ENCODE results near the gene SLX9.
"Not testable (repeated sequence)": the region's sequence is repeated elsewhere in the genome, so short reads cannot be mapped to it uniquely, and the experiment has no call there.

Gene SLX9

DNA sequence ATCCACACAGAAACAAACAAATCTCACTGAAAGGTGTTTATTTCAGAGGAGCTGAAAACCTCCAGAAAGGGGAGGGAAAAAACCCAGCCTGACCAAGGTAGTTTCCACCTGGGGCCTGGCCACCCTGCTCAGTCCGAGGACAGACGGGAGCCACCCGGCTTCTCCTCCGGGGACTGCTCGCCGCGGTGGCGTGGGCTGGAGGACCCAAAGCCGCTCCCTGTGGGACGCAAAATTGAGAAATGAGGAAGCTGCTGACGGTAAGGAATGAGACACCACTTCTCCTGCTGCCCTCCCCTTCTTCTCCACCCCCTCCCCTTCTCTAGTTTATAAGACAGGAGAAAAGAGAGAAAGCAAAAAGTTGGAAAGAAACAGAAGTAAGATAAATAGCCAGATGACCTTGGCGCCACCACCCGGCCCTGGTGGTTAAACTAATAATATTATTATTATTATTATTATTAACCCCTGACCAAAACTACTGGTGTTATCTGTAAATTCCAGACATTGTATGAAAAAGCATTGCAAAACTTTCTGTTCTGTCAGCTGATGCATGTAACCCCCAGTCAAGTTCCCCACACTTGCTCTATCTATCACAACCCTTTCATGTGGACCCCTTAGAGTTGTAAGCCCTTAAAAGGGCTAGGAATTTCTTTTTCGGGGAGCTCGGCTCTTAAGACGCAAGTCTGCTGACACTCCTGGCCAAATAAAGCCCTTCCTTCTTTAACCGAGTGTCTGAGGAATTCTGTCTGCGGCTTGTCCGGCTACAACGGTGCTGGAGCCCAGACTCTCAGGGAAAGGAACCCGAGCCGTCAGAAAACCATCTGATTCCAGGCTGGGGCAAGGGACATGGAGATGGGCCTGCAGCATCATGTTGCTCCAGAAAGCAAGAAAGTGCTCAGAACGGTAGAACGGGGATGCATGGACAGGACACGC lies 31.6 kb upstream of the SLX9 start:
- DNase-seq (ENCODE audit: low spot score in 2 of 2) (no peak), ATAC-seq (no peak)
- H3K4me1 Mint-ChIP-seq, result peaks cover 64% of the 10 kb centered on the region
- H3K36me3 Mint-ChIP-seq, result peaks cover 95% of the 10 kb centered on the region
- no peak overlapping the region for H3K4me3 Mint-ChIP-seq
- peak overlapping the region; percentile 94 for H3K27ac Mint-ChIP-seq
- no peaks in the 10 kb centered on the region for H3K9me3 Mint-ChIP-seq

DNA sequence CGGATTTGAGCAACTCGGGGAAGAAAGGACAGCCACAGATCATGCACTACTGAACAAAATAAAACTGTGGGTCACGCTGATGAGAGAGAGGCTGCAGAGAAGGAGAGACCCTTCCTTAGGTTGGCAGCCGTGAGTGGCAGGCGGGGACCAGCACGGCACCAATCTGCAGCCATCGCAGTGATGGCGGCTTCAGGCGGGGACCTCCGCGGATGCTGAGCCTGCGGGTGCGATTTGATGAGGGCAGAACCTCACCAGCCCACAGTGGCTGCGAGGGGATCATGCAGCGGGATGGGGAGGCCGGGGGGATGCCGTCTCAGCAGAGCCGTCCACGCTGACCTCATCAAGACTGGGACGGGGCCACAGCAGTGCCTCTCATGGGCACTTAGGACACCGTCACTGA lies 30.9 kb upstream of the SLX9 start:
- H3K4me3 Mint-ChIP-seq, result no peak overlapping the region
- H3K27ac Mint-ChIP-seq, result peak overlapping the region; percentile 94
- H3K4me1 Mint-ChIP-seq, result peaks cover 68% of the 10 kb centered on the region

DNA sequence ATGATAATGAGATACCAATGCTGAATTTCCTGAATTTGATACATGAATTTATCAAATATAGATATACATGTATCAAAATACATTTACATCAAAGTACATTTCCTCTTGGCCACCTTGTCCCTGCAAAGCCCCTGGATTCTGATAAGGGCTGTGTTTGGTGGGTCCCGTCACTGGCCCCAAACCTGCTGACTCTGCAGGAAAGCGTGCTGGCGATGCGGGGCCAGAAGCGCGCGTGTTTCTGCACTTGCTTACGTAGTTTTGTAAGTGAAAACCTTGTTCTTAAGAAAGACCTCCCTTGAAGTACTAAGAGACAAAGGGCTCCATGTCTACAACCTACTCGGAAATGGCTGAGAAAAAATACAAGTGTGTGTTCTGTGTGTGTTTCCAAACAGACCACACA lies 30.1 kb upstream of the SLX9 start:
- Mint-ChIP-seq H3K27ac (peak overlapping the region; percentile 94), H3K4me3 (no peak overlapping the region), H3K9me3 (no peaks in the 10 kb centered on the region), H3K36me3 (peaks cover 95% of the 10 kb centered on the region), H3K4me1 (peaks cover 68% of the 10 kb centered on the region)
- ATAC-seq (no peak), DNase-seq (ENCODE audit: low spot score in 2 of 2) (no peak)

More for the DNA sequence above, 30.9 kb upstream of the SLX9 start:
- Mint-ChIP-seq H3K9me3 (no peaks in the 10 kb centered on the region), H3K36me3 (peaks cover 95% of the 10 kb centered on the region)
- no peak for ATAC-seq
- no peak for DNase-seq (ENCODE audit: low spot score in 2 of 2)

- no peak for ATAC-seq
- Mint-ChIP-seq H3K4me3 (peak overlapping the region; percentile 98), H3K9me3 (no peaks in the 10 kb centered on the region), H3K36me3 (peaks cover 93% of the 10 kb centered on the region), H3K27ac (peak overlapping the region; percentile 94), H3K4me1 (peaks cover 74% of the 10 kb centered on the region)
- no peak for DNase-seq (ENCODE audit: low spot score in 2 of 2)
Measured at GRCh38 chr21:44910229-44911067, 29.4 kb upstream of the SLX9 start.

GRCh38 chr21:44911068-44911383 lies 28.8 kb upstream of the SLX9 start:
- H3K27ac Mint-ChIP-seq, result peak overlapping the region; percentile 94
- H3K4me1 Mint-ChIP-seq, result peaks cover 80% of the 10 kb centered on the region
- peaks cover 93% of the 10 kb centered on the region for H3K36me3 Mint-ChIP-seq
- DNase-seq (ENCODE audit: low spot score in 2 of 2) (no peak), ATAC-seq (no peak)
- H3K4me3 Mint-ChIP-seq, result peak overlapping the region; percentile 98
- H3K9me3 Mint-ChIP-seq, result no peaks in the 10 kb centered on the region

DNA sequence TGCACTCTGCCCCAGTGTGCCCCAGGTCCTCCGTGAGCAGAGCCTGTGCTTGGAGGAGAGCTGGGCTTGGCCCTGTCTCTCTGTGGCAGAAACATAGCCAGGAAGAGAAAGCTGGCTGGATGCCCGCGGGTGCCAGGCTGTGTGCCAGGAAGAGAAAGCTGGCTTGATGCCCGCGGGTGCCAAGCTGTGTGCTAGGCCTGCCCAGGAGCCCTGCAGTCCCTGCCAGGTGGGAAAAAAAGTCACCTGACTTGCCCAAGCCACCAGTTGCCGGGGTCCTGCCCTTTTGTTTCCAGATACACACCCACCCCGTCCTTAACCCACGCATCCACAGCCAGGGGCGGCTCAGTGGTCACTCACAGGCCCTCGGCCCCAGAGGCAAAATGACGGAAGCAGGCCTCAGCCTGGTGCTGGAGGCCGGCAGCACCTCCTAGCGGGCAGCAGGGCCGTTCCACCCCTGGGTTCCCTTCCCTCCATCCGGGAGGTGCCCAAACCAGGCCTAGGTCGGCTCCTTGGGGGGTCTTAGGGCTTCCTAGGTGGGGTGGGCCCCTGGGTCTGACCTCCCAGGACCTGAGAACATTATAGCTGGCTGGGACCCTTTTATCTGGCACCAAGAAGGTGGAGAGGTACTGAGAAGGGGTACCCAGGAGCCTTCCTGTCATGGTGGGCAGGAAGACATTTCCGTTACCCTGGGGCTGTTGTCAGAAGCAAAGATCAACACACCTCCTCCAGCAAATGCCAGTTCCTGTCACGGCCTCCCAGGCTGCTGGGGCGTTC lies 28.3 kb upstream of the SLX9 start:
- Mint-ChIP-seq H3K36me3 (peaks cover 93% of the 10 kb centered on the region), H3K27ac (peak overlapping the region; percentile 94), H3K4me3 (peak overlapping the region; percentile 98), H3K4me1 (peaks cover 80% of the 10 kb centered on the region), H3K9me3 (no peaks in the 10 kb centered on the region)
- DNase-seq (ENCODE audit: low spot score in 2 of 2) (peak in 1 of 2 donors; percentile 76), ATAC-seq (peak; percentile 71)

DNA sequence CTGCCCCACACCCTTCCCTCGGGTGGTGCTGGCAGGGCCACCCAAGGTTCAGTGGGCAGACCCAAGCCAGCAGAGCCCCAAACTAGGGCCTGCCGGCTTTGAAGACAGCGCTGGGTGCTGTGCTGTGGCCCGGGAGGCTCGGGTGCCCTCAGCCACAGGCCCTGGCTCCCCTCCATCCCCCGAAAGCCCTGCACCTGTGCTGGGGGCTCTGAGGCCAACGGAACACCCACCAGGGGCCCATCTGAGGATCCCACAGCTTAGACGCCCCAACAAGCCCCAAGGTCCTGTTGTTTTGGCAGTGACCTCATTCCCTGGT lies 27.7 kb upstream of the SLX9 start:
- ATAC-seq (no peak), DNase-seq (ENCODE audit: low spot score in 2 of 2) (no peak)
- Mint-ChIP-seq H3K27ac (peak overlapping the region; percentile 94), H3K9me3 (no peaks in the 10 kb centered on the region), H3K4me3 (peak overlapping the region; percentile 98), H3K4me1 (peaks cover 83% of the 10 kb centered on the region), H3K36me3 (peaks cover 93% of the 10 kb centered on the region)

DNA sequence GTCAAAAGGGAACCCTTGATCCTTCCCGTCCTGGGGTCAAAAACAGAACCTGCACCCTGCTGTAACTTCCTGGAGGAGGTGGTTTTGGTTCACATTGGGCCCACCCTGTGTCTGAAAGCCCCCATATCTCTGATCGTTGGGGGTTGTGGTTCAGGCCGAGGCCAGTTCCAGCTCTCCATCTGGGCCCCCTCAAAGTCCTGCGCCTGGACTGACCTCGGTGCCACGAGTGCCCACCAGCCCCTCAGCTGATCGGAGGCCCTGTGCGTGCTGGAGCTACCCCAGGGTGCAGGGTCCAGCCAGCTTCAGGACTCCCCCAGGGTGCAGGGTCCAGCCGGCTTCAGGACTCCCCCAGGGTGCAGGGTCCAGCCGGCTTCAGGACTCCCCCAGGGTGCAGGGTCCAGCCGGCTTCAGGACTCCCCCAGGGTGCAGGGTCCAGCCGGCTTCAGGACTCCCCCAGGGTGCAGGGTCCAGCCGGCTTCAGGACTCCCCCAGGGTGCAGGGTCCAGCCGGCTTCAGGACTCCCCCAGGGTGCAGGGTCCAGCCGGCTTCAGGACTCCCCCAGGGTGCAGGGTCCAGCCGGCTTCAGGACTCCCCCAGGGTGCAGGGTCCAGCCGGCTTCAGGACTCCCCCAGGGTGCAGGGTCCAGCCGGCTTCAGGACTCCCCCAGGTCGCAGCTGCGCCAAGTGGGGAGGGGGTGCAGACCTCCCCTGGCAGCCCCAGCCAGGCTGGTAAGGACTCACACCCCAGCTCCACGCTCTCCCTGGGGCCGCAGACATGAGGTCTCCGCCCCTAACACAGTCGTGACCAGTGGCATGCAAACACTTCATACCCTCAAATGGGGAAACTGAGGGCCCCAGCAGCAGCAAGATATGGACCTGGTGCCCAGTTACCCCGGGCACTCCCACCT lies 27.1 kb upstream of the SLX9 start:
- Mint-ChIP-seq H3K4me1 (peaks cover 90% of the 10 kb centered on the region), H3K36me3 (peaks cover 93% of the 10 kb centered on the region), H3K4me3 (peak overlapping the region; percentile 98), H3K27ac (peak overlapping the region; percentile 94)
- not testable (repeated sequence) for DNase-seq (ENCODE audit: low spot score in 2 of 2); H3K9me3 Mint-ChIP-seq; ATAC-seq

DNA sequence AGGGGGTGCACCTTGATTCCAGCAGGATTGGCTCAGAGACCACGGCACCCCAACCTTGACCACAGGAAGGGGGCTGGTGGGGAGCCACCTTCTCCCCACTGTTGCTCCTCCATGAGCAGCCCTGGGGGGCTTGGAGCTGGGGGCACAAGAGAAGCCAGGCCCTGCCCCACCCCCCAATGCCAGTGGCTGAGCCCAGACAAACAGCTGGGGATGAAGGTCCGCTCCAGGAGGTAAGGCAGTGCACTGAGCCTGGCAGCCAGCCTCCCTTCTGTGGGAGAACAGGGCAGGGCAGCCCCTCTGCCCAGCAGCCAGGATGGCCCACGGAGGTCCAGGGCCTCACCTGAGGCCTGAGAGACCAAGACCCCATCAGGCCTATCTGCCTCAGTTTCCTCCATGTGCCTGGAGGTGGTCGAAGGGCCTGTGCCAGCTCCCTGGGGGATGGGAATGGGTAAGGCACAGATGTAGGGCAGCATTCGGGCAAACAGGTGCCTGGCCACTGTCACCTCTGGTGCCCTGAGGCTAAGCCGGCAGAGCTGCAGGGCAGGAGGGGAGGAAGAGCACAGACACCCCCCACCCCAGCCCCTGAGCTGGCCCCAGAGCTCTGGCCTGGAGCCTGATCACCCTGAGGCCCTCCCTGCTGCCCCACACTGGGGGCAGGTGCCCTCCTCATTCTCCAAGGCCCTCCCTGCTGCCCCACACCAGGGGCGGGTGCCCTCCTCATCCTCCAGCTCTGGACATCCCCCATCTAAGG lies 26.2 kb upstream of the SLX9 start:
- Mint-ChIP-seq H3K36me3 (peaks cover 93% of the 10 kb centered on the region), H3K4me3 (peak overlapping the region; percentile 98)
- no peak for ATAC-seq

GRCh38 chr21:44914176-44914874 lies 25.5 kb upstream of the SLX9 start:
- no peaks in the 10 kb centered on the region for H3K9me3 Mint-ChIP-seq
- H3K36me3 Mint-ChIP-seq, result peaks cover 93% of the 10 kb centered on the region
- peak overlapping the region; percentile 93 for H3K27ac Mint-ChIP-seq
- H3K4me3 Mint-ChIP-seq, result peak overlapping the region; percentile 98
- DNase-seq (ENCODE audit: low spot score in 2 of 2), result peak; percentile 57 to 83
- peaks cover 93% of the 10 kb centered on the region for H3K4me1 Mint-ChIP-seq
- ATAC-seq, result peak; percentile 84

More for the DNA sequence above, 26.2 kb upstream of the SLX9 start:
- DNase-seq (ENCODE audit: low spot score in 2 of 2), result no peak
- Mint-ChIP-seq H3K27ac (peak overlapping the region; percentile 93), H3K9me3 (no peaks in the 10 kb centered on the region), H3K4me1 (peaks cover 96% of the 10 kb centered on the region)

DNA sequence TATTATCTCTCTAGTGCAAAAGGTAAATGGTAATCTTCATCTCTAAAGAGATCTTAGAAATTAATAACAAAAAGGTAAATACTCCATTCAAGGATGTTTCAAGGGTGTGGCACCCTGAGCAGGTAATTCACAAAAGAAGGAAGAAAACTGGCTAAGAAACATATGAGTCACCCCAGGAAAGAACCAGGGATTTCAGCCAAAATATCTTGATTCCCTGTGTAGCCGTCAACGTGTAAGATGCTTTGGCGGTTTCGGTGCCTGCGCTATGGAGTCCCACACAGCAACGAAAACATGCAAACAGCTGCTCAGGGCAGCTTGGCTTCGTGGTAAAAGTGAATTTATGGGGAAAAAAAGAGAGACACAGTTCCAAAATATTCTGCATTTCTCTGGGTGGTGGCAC lies 22.9 kb upstream of the SLX9 start:
- Mint-ChIP-seq H3K4me1 (peaks cover 87% of the 10 kb centered on the region), H3K27ac (peak overlapping the region; percentile 96), H3K36me3 (peaks cover 90% of the 10 kb centered on the region), H3K9me3 (no peaks in the 10 kb centered on the region), H3K4me3 (peak overlapping the region; percentile 98)
- no peak for DNase-seq (ENCODE audit: low spot score in 2 of 2)
- no peak for ATAC-seq

DNA sequence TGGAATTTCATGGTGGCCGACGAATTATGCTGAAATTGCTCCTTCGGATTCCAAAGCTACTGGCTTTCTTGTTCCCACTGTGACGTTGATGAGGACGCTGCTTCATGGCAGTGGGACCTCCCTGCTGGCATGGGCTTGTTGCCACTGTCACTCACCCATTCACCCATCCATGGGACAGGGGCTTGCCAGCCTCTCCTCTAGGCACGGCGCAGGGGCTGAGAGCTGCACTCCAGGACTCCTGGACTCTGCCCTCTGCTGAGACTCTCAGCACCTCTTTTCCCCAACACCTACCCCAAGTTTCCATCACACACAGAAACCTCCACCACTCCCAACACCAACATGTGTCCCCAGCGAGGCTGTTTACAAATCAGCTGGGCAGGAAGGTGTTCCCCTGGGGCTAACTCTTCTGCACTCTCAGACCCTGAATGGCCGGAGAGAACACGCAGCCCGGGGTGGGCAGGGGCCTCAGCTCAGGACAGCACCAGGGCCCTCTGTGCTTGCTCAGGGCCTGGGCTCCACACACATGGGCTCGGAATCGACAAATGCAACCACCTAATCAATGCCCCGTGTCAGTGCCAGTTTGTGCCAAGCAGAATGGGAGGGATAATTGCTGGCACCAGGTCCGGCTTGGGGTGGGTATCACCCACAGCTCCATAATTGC lies 22.3 kb upstream of the SLX9 start:
- peak overlapping the region; percentile 96 for H3K27ac Mint-ChIP-seq
- peaks cover 82% of the 10 kb centered on the region for H3K4me1 Mint-ChIP-seq
- no peak for DNase-seq (ENCODE audit: low spot score in 2 of 2)
- peak overlapping the region; percentile 98 for H3K4me3 Mint-ChIP-seq
- H3K36me3 Mint-ChIP-seq, result peaks cover 84% of the 10 kb centered on the region
- ATAC-seq, result no peak
- no peaks in the 10 kb centered on the region for H3K9me3 Mint-ChIP-seq

GRCh38 chr21:44918107-44918470 lies 21.7 kb upstream of the SLX9 start:
- peak overlapping the region; percentile 98 for H3K4me3 Mint-ChIP-seq
- H3K9me3 Mint-ChIP-seq, result no peaks in the 10 kb centered on the region
- H3K27ac Mint-ChIP-seq, result peak overlapping the region; percentile 96
- DNase-seq (ENCODE audit: low spot score in 2 of 2), result no peak
- peaks cover 84% of the 10 kb centered on the region for H3K4me1 Mint-ChIP-seq
- H3K36me3 Mint-ChIP-seq, result peaks cover 88% of the 10 kb centered on the region
- ATAC-seq, result no peak

Data from stimulated activated effector memory CD8-positive, alpha-beta T cell treated with anti-CD3 and anti-CD28 coated beads, Interleukin-12 subunit alpha, Interleukin-12 subunit beta, amount 100 ng/mL, for 72 hours (primary cell).